ENCODE results near the gene PIGZ.

DNA sequence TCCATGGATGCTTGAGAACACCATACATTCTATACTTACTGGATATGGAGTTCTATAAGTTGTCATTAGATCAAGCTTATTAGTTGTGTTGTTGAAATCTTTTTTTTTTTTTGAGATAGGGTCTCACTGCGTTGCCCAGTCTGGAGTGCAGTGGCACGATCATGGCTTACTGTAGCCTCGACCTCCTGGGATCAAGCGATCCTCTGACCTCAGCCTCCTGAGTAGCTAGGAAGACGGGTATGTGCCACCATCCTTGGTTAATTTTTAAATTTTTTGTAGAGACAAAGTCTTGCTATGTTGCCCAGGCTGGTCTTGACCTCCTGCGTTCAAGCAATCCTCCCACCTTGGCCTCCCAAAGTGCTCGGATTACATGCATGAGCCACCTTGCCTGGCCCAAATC is 13.8 kb downstream of the PIGZ start:
- TF ChIP-seq, protein P1, sequence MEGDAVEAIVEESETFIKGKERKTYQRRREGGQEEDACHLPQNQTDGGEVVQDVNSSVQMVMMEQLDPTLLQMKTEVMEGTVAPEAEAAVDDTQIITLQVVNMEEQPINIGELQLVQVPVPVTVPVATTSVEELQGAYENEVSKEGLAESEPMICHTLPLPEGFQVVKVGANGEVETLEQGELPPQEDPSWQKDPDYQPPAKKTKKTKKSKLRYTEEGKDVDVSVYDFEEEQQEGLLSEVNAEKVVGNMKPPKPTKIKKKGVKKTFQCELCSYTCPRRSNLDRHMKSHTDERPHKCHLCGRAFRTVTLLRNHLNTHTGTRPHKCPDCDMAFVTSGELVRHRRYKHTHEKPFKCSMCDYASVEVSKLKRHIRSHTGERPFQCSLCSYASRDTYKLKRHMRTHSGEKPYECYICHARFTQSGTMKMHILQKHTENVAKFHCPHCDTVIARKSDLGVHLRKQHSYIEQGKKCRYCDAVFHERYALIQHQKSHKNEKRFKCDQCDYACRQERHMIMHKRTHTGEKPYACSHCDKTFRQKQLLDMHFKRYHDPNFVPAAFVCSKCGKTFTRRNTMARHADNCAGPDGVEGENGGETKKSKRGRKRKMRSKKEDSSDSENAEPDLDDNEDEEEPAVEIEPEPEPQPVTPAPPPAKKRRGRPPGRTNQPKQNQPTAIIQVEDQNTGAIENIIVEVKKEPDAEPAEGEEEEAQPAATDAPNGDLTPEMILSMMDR (IDR thresholded peaks at IDR 0.05) = no peak
- TF ChIP-seq EZH2 (IDR thresholded peaks at IDR 0.05) (no peak), EZH2phosphoT487 (IDR thresholded peaks at IDR 0.05) (no peak)
